ENCODE measurements around the gene HMOX2. TPM values are rescaled to one million over a fixed set of nuclear protein-coding genes. Genes with fewer than 3 reads are reported as not detected.

The HMOX2 gene
- total and polyA plus RNA-seq, 9 donors: 25.0 to 73.3 (median 31.6) TPM

DNA sequence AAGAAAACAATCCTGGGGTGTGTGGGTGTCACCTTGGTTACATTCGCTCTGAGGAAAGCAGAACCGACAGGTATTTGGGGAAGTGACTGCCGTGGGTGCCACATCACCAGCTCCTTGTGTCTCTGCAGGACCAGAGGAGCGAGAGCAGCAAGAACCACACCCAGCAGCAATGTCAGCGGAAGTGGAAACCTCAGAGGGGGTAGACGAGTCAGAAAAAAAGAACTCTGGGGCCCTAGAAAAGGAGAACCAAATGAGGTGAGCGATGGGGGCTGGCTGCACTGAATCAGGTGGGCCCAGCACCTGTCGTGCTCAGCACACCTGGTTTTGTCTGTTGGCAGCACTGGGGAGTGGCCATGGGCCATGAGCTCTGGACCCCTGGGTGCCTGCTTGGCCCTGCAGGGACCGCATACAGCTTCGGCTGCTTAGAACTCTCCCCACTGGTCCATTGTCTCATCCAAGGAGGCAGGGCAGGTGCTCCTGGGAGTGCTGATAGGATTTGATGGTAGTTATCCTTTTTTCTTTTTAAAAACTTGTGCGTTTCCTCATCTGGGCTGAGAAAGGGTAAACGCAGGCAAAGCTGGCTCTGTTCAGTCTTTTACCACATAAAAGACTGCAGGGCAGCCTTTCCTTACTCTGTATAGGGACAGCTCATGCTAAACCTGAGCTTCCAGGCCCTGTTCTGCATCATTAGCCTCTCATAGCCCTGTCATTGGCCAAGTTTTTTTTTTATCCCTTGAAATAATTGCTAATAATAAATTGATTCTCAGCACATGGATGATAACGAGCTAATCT lies 29.4 kb downstream of the HMOX2 start:
- Histone ChIP-seq H3K36me3 (no peaks in the 10 kb centered on the region), H3K9me3 (no peaks in the 10 kb centered on the region), H3K4me1 (ENCODE audit: insufficient read depth) (peaks cover 4% of the 10 kb centered on the region), H3K27me3 (no peaks in the 10 kb centered on the region), H3K27ac (no peak overlapping the region), H3K4me3 (no peak overlapping the region)
- intact Hi-C loops (cut with DNase I): loop anchor here in 2 of 4 donors (10.0 kb wide), 3 partner anchors 49 to 239 kb away; partner anchors contain the start of gene C16orf96 (in 1 of the 2)
- no peak for TF ChIP-seq EP300 (IDR thresholded peaks at IDR 0.05)
- no peak for TF ChIP-seq POLR2A (IDR thresholded peaks at IDR 0.05)
- TF ChIP-seq, protein P1, sequence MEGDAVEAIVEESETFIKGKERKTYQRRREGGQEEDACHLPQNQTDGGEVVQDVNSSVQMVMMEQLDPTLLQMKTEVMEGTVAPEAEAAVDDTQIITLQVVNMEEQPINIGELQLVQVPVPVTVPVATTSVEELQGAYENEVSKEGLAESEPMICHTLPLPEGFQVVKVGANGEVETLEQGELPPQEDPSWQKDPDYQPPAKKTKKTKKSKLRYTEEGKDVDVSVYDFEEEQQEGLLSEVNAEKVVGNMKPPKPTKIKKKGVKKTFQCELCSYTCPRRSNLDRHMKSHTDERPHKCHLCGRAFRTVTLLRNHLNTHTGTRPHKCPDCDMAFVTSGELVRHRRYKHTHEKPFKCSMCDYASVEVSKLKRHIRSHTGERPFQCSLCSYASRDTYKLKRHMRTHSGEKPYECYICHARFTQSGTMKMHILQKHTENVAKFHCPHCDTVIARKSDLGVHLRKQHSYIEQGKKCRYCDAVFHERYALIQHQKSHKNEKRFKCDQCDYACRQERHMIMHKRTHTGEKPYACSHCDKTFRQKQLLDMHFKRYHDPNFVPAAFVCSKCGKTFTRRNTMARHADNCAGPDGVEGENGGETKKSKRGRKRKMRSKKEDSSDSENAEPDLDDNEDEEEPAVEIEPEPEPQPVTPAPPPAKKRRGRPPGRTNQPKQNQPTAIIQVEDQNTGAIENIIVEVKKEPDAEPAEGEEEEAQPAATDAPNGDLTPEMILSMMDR (IDR thresholded peaks at IDR 0.05): no peak
- 84 to 87% (median 86%) methylated on average over 13 of the region's 13 CpGs for WGBS, 3 donors
- DNase-seq: no peak

DNA sequence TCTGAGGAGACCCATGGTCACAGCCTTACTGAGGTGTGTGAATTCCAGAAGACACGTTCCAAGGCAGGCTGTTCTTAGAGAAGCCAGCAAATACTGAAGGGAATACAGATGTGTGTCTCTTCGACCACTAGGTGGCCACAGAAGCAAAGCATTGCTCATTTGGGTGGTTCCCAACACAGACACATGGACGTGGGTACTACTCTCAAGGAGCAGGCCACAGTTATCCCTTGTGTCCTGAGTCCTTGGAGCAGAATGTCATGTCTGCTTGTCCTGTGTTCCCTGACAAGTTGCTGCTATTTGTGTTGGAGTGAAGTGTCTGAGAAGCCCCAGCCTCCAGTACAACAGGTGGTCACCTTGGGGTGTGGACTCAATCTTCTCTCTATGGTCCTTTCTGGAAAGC lies 30.3 kb downstream of the HMOX2 start:
- DNase-seq: peak in 3 of 5 donors; percentile 48 to 70 (median 55)
- Histone ChIP-seq H3K4me3 (no peak overlapping the region), H3K9me3 (no peaks in the 10 kb centered on the region), H3K27ac (no peak overlapping the region), H3K4me1 (ENCODE audit: insufficient read depth) (peaks cover 2% of the 10 kb centered on the region), H3K27me3 (no peaks in the 10 kb centered on the region), H3K36me3 (no peaks in the 10 kb centered on the region)
- WGBS, 3 donors: 1 to 4% (median 3%) methylated on average over 3 of the region's 3 CpGs
- TF ChIP-seq EP300 (IDR thresholded peaks at IDR 0.05): no peak
- TF ChIP-seq, protein P1 (IDR thresholded peaks at IDR 0.05): peak; percentile 63 to 78 (median 71)
- intact Hi-C loops (cut with DNase I): loop anchor here in 2 of 4 donors (10.0 kb wide), 3 partner anchors 48 to 238 kb away; partner anchors contain the start of gene C16orf96 (in 1 of the 2)

DNA sequence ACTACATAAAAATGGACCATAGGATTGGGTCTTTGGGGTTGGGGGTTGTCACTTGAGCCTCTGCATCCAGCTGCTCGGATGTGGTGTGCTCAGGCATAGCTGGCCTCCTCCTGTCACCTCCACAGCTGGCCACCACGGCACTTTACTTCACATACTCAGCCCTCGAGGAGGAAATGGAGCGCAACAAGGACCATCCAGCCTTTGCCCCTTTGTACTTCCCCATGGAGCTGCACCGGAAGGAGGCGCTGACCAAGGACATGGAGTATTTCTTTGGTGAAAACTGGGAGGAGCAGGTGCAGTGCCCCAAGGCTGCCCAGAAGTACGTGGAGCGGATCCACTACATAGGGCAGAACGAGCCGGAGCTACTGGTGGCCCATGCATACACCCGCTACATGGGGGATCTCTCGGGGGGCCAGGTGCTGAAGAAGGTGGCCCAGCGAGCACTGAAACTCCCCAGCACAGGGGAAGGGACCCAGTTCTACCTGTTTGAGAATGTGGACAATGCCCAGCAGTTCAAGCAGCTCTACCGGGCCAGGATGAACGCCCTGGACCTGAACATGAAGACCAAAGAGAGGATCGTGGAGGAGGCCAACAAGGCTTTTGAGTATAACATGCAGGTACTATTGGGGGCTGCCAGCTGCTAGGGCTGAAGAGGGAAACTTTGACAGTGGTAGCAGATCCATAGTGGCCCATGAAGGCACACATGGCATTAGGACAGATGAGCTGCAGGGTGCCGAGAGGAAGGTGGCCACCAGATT lies 31.6 kb downstream of the HMOX2 start:
- no peaks in the 10 kb centered on the region for H3K36me3 ChIP-seq
- DNase-seq: no peak
- no peaks in the 10 kb centered on the region for H3K4me1 ChIP-seq (ENCODE audit: insufficient read depth)
- no peak overlapping the region for H3K4me3 ChIP-seq
- H3K27ac ChIP-seq: no peak overlapping the region
- WGBS, 3 donors: 87 to 91% (median 89%) methylated on average over 17 of the region's 17 CpGs
- intact Hi-C loops (cut with DNase I): loop anchor here in 2 of 4 donors (10.0 kb wide), 3 partner anchors 47 to 237 kb away; partner anchors contain the start of gene C16orf96 (in 1 of the 2)
- TF ChIP-seq EP300 (IDR thresholded peaks at IDR 0.05): no peak
- TF ChIP-seq, protein P1 (IDR thresholded peaks at IDR 0.05): no peak
- TF ChIP-seq POLR2A (IDR thresholded peaks at IDR 0.05): no peak
- no peaks in the 10 kb centered on the region for H3K27me3 ChIP-seq
- no peaks in the 10 kb centered on the region for H3K9me3 ChIP-seq

DNA sequence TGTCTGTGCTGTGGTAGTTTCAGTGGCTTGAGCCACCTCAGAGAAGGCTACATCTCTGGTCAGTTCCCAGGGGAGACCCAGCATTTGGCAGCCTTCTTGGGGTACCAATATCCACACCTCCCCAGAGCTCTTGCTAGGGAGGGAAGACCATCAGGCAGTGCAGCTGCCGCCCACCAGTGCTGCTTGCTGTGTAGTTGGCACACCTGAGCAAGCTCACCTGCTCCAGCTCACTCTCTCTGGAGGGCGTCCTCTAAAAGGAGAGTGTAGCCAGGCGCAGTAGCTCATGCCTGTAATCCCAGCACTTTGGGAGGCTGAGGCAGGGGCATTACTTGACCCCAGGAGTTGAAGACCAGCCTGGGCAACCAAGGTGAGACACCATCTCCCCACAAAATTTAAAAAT lies 32.6 kb downstream of the HMOX2 start:
- Histone ChIP-seq H3K27ac (no peak overlapping the region), H3K4me3 (no peak overlapping the region), H3K36me3 (no peaks in the 10 kb centered on the region), H3K27me3 (no peaks in the 10 kb centered on the region), H3K4me1 (ENCODE audit: insufficient read depth) (no peaks in the 10 kb centered on the region), H3K9me3 (no peaks in the 10 kb centered on the region)
- TF ChIP-seq POLR2A (IDR thresholded peaks at IDR 0.05) (no peak), EP300 (IDR thresholded peaks at IDR 0.05) (no peak)
- TF ChIP-seq, protein P1 (IDR thresholded peaks at IDR 0.05): no peak
- DNase-seq: no peak
- intact Hi-C loops (cut with DNase I): loop anchor here in 2 of 4 donors (10.0 kb wide), 3 partner anchors 46 to 236 kb away; partner anchors contain the start of gene C16orf96 (in 1 of the 2)
- WGBS, 3 donors: 94 to 97% (median 96%) methylated on average over 3 of the region's 3 CpGs
